Gastroesophageal sphincter (tissue), 4 donors: Measurements from ENCODE around the gene S1PR4. TPM values are rescaled to one million over a fixed set of nuclear protein-coding genes. Genes with fewer than 3 reads are reported as not detected.

Source experiments
- ATAC-seq: fragments of 150-250 bp; one replicate; pipeline ENCODE4 v1.9.1; 2016; ENCODE audit warnings: mild to moderate bottlenecking, moderate library complexity
- H3K27ac ChIP-seq, 4 donors: fragments of 200-600 bp; sonication (generic) in 3 of 4; 1 replicate in 3 of 4; 2 replicates in 1 of 4; pipeline ENCODE4 v1.5.1; 2016 to 2019
- H3K27me3 ChIP-seq: fragments of 200-600 bp; sonication (generic); one replicate; pipeline ENCODE4 v1.5.1; 2019
- H3K36me3 ChIP-seq, 2 donors: fragments of 200-600 bp; sonication (generic); one replicate each; pipeline ENCODE4 v1.5.1; 2019; ENCODE audit warnings: control low read depth in 1 of 2
- H3K4me1 ChIP-seq, 3 donors: fragments of 200-600 bp; sonication (generic); 1 replicate in 2 of 3; 2 replicates in 1 of 3; pipeline ENCODE4 v1.5.1; 2016 to 2019; ENCODE audit warnings: control low read depth in 2 of 3
- H3K4me3 ChIP-seq, 2 donors: fragments of 200-600 bp; sonication (generic); one replicate each; pipeline ENCODE4 v1.5.1; 2019; ENCODE audit warnings: mild to moderate bottlenecking in 1 of 2, moderate library complexity in 1 of 2
- H3K9me3 ChIP-seq, 3 donors: fragments of 200-600 bp; sonication (generic); one replicate each; pipeline ENCODE4 v1.5.1; 2017 to 2019; ENCODE audit warnings: control low read depth in 2 of 3
- CTCF ChIP-seq, 4 experiments: fragments of 200-600 bp in 2 of 4; fragments of 450-650 bp in 2 of 4; sonication (generic) in 1 of 4; IDR thresholded peaks; one replicate each; pipeline ENCODE4 v1.5.1; 2017 to 2019; ENCODE audit warnings: antibody characterized with exemption in 4 of 4, mild to moderate bottlenecking in 2 of 4, moderate library complexity in 2 of 4
- EP300 ChIP-seq: sonication (generic); formaldehyde crosslinking; IDR thresholded peaks from one replicate; pipeline ENCODE4 v1.6.1; 2017; ENCODE audit warnings: antibody characterized with exemption, mild to moderate bottlenecking
- POLR2A ChIP-seq, 2 donors: fragments of 450-650 bp; IDR thresholded peaks; one replicate each; pipeline ENCODE4 v1.6.1; 2017; ENCODE audit warnings: antibody characterized with exemption in 2 of 2, mild to moderate bottlenecking in 2 of 2, moderate library complexity in 1 of 2
- POLR2AphosphoS5 ChIP-seq: sonication (generic); formaldehyde crosslinking; IDR thresholded peaks from one replicate; pipeline ENCODE4 v1.6.1; 2017; ENCODE audit warnings: antibody characterized with exemption
- WGBS, 2 donors: methylation state at CpG; one replicate each; pipeline ENCODE4 v1.1.5; 2018; ENCODE audit warnings: low coverage in 1 of 2; 5-methylcytosine and 5-hydroxymethylcytosine counted together
- total RNA-seq, 4 donors: library from RNA; depleted of rRNA; stranded (reverse); fragments of >200 nt; gene quantifications; one replicate each; pipeline ENCODE4 v1.1.0, GENCODE V29; 2016

Gene S1PR4
- total RNA-seq, 4 donors from 2014 or later: 0.20 to 1.9 (median 1.1) TPM

GRCh38 chr19:3148503-3148902 lies 30.1 kb upstream of the S1PR4 start:
- Histone ChIP-seq H3K9me3 (no peaks in the 10 kb centered on the region), H3K27me3 (peaks cover 52% of the 10 kb centered on the region), H3K27ac (no peak overlapping the region), H3K4me1 (no peaks in the 10 kb centered on the region), H3K36me3 (no peaks in the 10 kb centered on the region), H3K4me3 (no peak overlapping the region)
- no CpG with 5 or more reads among the region's 20 CpGs for WGBS, 2 donors
- no peak for TF ChIP-seq POLR2AphosphoS5
- ATAC-seq: no peak

GRCh38 chr19:3149089-3149488 lies 29.5 kb upstream of the S1PR4 start:
- no peaks in the 10 kb centered on the region for H3K4me1 ChIP-seq
- TF ChIP-seq CTCF (IDR thresholded peaks at IDR 0.05): no peak
- TF ChIP-seq POLR2AphosphoS5: no peak
- no peak for TF ChIP-seq EP300
- no peak for TF ChIP-seq POLR2A (IDR thresholded peaks at IDR 0.05)
- ATAC-seq: no peak
- H3K4me3 ChIP-seq: no peak overlapping the region
- no peaks in the 10 kb centered on the region for H3K9me3 ChIP-seq
- peaks cover 52% of the 10 kb centered on the region for H3K27me3 ChIP-seq
- H3K27ac ChIP-seq: no peak overlapping the region
- 94 to 97% methylated on average over 4 to 5 of the region's 6 CpGs for WGBS, 2 donors
- no peaks in the 10 kb centered on the region for H3K36me3 ChIP-seq

DNA sequence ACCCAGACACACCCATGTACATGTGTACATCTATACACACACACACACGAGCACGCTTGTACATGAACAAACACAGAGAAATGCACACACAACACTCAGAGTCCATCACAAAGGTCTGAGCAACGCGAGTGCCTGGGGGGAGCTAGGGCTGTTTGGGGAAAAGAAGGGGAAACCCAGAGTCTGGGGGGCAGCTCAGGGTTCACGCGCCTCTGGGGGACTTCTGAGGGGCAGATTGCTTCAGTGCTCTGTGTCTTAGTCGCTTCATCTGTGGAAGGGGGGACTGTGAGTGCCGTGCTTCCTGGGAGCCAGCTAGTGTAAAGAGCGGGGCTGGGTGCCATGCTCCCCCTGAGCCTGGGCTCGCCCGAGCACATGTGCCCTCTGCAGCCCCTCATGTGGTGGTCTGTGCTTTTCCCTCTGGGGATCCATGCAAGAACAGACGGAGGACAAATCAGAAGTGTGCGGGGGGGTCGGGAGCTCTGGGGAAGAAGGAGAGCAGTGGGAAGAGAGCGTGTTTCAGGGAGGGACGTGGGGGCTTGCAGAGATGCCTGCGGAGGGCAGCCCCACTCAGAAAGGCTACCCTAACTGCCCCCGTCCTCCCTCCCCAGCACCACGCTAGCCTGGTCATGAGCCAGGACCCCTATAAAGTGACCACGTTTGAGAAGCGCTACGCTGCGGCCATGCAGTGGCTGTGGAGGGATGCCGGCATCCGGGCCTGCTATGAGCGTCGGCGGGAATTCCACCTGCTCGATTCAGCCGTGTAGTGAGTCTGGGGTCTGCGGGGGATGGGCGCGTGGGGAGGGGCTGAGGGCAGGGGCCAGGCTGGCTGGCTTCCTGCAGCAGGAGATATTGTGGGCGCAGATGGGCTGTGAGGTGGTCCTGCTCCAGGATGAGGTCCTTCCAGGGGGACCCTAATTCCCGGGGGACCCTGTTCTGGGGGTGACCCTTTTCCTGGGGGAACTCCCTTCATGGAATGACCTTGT lies 28.8 kb upstream of the S1PR4 start:
- Histone ChIP-seq H3K27ac (no peak overlapping the region), H3K4me1 (no peaks in the 10 kb centered on the region), H3K27me3 (peaks cover 52% of the 10 kb centered on the region), H3K36me3 (no peaks in the 10 kb centered on the region), H3K4me3 (no peak overlapping the region), H3K9me3 (no peaks in the 10 kb centered on the region)
- no peak for ATAC-seq
- TF ChIP-seq POLR2A (IDR thresholded peaks at IDR 0.05): no peak
- TF ChIP-seq EP300: no peak
- no peak for TF ChIP-seq CTCF (IDR thresholded peaks at IDR 0.05)
- no peak for TF ChIP-seq POLR2AphosphoS5
- WGBS, 2 donors: 24 to 36% methylated on average over 7 to 11 of the region's 35 CpGs

DNA sequence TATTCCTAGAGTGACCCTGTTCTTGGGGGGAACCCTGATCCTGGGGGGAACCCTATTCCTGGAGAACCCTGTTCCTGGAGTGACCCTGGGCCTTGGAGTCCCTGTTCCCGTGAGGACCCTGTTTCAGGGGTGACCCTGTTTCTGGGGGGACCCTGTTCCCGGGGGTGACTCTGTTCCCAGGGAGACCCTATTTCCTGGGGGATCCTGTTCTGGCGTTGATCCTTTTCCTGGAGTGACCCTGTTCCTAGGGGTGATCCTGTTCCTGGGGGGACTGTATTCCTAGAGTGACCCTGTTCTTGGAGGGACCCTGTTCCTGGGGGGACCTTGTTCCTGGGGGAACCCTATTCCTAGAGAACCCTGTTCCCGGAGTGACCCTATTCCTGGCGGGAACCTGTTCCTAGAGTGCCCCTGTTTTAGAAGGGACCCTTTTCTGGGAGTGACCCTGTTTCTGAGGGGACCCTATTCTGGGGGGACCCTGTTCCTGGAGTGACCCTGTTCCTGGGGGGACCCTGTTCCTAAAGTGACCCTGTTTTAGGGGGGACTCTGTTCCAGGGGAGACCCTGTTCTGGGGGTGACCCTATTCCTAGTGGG lies 27.7 kb upstream of the S1PR4 start:
- no peak overlapping the region for H3K27ac ChIP-seq
- no peaks in the 10 kb centered on the region for H3K36me3 ChIP-seq
- H3K4me1 ChIP-seq: no peaks in the 10 kb centered on the region
- peaks cover 47% of the 10 kb centered on the region for H3K27me3 ChIP-seq
- H3K9me3 ChIP-seq: no peaks in the 10 kb centered on the region
- no peak for TF ChIP-seq POLR2A (IDR thresholded peaks at IDR 0.05)
- TF ChIP-seq EP300: no peak
- no peak for TF ChIP-seq CTCF (IDR thresholded peaks at IDR 0.05)
- ATAC-seq: no peak
- WGBS, 2 donors: no CpG with 5 or more reads among the region's 5 CpGs
- no peak overlapping the region for H3K4me3 ChIP-seq

DNA sequence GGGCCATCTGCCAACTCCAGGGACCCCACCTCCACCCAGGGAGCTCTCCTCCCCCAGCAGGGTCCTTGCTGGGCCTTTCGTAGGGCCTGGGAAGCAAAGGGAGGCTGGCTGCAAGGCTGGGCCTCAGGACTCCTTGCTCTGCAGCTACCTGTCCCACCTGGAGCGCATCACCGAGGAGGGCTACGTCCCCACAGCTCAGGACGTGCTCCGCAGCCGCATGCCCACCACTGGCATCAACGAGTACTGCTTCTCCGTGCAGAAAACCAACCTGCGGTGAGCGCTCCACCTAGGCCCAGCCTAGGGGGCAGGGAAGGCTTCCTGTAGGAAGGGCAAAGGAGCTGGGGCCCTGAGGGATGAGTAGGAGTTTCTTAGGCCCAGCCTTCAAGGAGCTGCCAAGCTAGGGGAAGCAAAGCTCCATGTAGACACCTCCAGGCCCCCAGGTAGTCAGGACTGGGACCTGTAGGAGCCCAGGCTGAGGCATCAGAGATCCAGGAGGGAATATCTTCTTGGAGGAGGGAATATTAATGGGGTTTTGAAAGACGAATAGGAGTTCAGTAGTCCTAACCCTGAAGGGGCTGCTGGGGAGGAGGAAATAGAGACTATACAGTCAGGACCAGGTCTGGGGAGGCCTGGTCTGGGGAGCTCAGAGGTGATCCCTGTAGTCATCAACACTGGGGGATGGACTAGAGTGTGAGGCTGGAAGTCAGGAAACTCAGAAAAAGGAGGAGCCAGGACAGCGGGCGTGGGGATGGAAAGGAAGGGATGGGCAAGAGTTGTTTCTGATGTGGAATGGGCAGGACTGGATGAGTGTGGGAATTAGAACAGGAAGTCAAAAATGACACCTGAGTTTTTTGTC lies 26.8 kb upstream of the S1PR4 start:
- Histone ChIP-seq H3K4me1 (no peaks in the 10 kb centered on the region), H3K4me3 (no peak overlapping the region), H3K27me3 (peaks cover 39% of the 10 kb centered on the region), H3K36me3 (no peaks in the 10 kb centered on the region), H3K9me3 (no peaks in the 10 kb centered on the region), H3K27ac (no peak overlapping the region)
- TF ChIP-seq POLR2A (IDR thresholded peaks at IDR 0.05) (no peak), CTCF (IDR thresholded peaks at IDR 0.05) (no peak), EP300 (no peak), POLR2AphosphoS5 (no peak)
- ATAC-seq: no peak
- 40% methylated on average over 3 of the region's 14 CpGs; no CpG with 5 or more reads in 1 of the 2 donors for WGBS, 2 donors
